G401.6 (cell line): ENCODE results near the gene GRHPR.
"Not testable (repeated sequence)": the region's sequence is repeated elsewhere in the genome, so short reads cannot be mapped to it uniquely, and the experiment has no call there.

ENCODE experiments used
- FAIRE-seq: peaks from 2 replicates; lab custom pipeline; 2012; peaks lifted over from hg19 to GRCh38; lab: Jason Lieb, UNC

The GRHPR gene

DNA sequence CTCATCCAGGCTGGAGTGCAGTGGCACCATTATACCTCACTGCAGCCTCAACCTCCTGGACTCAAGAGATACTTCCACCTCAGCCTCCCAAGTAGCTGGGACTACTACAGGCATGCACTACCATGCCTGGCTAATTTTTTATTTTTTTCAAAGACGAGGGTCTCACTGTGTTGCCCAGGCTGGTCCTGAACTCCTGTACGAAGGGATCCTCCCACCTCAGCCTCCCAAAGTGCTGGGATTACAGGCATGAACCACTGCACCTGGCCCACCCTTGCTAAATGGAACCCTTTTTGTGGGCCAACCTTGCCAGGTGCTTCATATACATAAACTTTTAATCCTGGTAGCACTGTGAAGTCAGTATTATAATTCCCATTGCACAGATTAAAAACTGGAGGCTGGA lies 1.0 kb downstream of the GRHPR start:
- no peak for FAIRE-seq

DNA sequence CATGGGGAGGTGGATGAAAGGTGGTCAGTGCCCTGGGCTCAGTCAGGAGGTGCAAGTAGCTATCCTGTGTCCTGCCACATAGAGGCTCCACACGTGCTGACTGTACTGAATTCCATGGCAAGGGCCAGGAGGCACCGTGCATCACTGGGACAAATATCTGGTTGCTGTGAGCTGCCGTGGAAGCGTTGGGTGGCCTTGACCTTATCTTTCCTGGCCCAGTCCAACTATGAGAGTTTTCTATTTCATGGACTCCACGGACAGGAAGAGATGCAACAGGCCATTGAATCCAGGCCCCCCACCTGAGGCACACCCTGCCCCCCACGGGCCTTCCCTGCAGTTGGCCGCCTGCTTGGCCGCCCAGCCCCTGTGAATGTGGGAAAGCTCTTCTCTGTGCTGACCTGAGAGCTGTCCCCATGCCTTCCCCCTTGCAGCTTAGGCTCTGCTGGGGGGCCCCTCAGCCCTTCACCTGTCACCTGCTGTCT lies 1.7 kb downstream of the GRHPR start:
- FAIRE-seq = no peak

DNA sequence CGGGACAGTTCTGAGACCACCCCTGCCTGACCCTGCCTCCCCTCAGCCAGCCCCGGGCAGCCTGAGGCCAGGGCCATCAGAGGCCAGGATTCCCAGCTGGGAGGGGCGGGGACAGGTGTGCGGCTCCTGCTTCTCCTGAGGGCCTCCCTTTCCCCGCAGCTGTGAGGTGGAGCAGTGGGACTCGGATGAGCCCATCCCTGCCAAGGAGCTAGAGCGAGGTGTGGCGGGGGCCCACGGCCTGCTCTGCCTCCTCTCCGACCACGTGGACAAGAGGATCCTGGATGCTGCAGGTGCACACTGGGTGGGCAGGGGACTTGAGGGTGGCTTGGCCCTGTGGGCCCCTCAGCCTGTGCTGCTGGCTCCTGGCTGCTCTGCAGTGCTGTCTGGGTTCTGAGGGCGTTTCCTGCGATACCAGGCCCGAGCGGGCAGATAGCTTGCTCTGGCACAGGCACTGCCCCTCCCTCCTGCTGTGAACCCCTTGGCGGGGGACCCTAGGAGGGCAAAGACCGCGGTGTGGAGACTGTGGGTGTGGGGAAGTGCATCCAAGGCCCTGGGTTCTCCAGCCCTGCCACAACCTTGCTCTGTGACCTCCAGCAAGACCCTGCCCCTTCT lies 2.3 kb downstream of the GRHPR start:
- FAIRE-seq = no peak

DNA sequence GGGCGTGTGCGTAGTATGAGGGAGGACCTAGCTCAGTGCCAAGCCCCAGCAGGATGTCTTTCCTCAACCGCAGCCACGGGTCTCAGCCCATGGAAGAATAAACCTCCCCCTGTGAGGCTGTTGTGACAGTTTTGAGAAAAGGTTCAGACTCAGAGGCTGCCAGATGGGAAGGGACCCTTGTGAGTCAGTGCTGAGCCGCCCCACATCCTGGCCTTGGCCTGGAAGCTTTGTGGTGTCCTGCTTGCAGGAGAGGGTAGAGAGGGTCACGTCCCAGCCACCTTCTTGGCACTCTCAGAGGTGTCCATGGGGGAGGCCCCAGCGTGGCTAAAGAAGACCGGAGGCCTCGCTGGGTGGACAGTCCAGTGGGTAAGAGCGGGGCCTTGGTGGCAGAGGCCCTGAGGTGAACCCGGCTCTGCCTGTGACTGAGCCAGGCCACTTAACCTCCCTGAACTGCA lies 2.8 kb downstream of the GRHPR start:
- FAIRE-seq = no peak

DNA sequence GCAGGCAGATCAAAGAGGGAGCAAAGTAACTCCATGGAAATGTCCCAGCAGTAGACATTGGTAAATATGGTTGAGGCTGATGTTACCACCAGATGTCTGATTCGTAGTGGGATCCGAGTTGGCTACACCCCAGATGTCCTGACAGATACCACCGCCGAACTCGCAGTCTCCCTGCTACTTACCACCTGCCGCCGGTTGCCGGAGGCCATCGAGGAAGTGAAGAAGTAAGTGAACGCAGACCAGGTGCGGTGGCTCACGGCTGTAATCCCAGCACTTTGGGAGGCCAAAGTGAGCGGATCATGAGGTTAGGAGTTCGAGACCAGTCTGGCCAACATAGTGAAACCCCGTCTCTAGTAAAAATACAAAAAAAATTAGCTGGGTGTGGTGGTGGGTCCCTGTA lies 3.9 kb downstream of the GRHPR start:
- not testable (repeated sequence) for FAIRE-seq

DNA sequence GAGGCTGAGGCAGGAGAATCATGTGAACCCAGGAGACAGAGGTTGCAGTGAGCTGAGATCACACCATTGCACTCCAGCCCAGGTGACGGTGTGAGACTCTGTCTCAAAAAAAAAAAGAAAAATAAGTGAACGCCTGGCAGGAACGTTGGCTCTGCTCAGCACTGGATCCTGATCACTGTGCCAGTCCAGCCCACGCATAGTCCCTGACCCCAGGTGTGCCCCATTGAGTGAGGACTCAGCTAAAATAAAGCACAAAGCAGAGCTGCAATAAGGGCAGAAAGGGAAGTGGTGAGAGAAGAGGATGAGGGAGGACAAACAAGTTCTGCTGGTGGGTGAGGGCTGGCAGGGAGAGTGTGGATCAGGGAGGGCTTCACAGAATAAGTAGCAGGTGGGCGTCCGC lies 4.3 kb downstream of the GRHPR start:
- no peak for FAIRE-seq

DNA sequence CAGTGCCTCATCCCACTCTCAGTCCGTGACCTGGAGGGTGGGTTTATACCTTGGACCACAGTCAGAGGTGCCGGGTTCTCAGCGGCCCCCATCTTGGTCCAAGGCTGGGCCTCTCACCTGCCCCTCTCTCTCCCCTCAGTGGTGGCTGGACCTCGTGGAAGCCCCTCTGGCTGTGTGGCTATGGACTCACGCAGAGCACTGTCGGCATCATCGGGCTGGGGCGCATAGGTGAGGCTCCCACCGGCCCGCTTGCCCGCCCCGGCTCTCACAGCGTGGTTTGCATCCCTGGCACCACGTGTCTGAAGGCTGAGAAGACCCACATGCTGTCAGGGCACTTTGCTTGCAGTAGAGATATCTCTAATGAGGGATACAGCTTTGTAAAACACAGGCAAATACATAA lies 5.8 kb downstream of the GRHPR start:
- no peak for FAIRE-seq

DNA sequence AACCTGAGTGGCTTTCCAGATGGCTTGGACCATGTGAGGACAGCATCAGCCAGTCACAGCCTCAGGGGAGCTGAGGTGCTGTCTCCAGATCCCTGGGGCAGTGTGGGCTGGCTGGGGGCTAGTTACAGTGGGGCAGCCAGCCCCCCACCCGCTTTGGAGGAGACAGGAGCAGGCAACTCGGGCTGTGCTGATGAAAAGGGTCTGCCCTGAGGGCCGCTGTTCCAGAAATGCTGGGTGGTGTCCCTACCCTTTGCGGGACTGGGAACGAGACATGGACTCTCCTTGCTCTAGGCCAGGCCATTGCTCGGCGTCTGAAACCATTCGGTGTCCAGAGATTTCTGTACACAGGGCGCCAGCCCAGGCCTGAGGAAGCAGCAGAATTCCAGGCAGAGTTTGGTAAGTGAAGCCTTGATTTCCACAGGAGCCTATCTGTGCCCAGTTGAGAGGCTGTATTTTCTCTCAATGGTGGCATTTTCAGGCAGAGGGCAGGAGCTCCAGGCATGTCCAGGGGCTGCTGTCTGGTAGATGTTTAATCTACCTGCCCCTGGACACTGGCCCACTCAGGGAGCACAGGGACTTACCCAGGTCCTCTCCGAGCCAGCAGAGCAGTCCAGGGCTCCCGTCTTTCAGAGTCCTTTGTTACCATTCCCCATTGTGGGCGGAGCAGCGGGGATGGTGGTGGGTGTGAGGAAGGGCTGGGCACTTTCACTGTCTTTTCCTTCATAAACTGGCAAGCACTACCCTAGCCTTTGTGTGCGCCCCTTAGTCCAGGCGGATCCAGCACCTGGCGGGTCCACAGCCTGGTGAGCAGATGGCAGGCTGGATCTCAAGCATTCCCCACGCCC lies 7.2 kb downstream of the GRHPR start:
- FAIRE-seq = no peak

DNA sequence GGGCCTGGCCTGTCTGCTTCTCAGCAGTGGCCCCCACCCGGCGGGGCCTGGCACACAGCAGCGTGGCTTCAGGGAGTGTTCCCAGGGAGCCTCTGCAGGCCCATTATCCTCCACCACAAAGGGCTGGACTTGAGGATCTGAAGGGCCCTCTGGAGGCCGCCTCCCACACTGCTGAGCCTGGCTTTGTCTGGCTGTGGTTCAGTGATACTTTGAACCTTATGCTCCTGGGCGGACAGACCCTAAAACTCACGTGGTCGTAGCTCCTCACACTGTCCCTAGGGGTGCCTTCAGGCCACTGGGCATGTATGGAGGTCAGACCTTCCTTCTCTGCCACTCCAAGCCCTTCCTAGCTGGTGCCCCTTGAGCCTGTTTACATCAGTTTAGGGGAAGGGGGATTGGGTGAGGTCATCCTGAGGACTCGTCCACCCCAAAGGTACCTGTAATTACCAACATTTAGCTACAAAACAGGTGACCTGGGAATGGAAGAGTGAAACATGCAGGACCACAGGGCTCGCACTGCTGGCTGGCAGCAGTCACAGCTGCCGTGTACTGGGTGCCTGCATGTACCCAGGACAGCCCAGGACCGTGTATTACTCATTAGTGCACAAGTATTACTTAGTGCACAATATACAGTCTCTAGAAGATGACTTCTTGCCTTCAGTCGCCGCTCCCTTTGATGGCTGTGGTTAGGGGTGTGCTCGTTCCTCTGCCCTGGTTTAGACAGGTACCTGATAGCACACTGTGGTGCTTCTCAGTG lies 8.5 kb downstream of the GRHPR start:
- FAIRE-seq = no peak

DNA sequence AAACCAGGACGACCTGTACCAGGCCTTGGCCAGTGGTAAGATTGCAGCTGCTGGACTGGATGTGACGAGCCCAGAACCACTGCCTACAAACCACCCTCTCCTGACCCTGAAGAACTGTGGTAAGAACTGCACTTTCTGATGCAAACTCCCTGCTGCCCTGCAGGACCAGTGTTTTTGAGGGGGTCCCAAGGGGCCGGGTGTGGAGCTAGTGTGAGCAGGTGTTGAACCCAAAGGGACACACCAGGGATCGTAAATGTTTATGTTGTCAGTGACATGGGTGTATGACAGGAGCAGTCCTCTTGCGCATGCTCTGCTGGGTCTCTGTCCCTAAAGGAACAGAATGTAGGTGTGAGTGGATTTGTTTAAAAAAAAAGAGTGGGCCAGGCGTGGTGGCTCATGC lies 9.5 kb downstream of the GRHPR start:
- FAIRE-seq = no peak

DNA sequence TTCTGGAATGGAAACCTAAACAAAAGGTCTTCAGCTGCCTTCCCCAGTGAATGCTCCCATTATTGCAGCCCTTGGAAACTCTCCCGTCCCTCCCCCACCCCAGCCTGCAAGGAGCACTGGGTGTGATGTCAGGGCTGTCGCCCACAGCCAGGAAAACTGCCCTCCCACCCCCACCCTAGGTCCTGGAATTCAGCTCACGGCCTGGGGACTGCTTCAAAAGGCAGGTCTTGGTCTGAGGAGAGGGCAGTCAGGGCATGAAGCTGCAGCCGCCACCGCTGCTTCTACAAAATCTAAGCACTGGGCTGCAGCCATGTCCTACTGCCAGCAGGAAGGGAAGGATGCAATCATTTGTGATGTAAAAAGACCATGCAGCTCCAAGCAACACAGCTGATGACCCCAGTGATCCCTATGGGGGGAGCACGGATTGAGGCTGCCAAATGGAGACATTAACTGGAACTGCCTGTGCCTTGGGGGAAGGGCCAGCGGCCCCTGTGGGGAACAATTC lies 11.4 kb downstream of the GRHPR start:
- no peak for FAIRE-seq

DNA sequence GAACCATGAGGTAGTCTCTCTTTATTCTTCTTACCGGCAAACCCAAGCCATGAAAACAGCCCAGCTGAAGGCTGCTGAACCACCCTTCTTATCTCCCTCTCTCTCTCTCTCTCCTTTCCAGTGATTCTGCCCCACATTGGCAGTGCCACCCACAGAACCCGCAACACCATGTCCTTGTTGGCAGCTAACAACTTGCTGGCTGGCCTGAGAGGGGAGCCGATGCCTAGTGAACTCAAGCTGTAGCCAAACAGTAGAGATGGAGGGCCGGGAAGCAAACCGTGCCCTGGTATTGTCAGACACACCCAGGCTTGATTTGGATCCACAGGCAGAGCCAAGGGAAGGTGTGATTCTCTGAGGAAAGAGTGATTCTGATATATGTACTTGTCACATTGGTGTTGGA lies 14.0 kb downstream of the GRHPR start:
- FAIRE-seq = no peak

DNA sequence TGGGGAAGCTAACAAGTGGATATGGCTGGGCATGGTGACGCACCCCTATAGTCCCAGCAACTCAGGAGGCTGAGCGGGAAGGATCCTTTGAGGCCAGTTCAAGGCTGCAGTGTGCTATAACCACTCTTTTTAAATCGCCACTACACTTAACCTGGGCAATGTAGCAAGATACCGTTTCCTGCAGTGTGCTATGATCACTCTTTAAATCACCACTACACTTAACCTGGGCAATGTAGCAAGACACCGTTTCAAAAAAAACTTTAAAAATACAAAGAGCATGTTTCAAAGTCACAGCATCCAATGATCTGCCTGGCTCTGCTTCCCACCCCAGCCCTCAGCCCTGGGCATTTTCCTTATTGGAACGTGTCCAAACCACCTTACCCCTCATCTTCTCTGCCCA lies 14.5 kb downstream of the GRHPR start:
- FAIRE-seq = no peak

DNA sequence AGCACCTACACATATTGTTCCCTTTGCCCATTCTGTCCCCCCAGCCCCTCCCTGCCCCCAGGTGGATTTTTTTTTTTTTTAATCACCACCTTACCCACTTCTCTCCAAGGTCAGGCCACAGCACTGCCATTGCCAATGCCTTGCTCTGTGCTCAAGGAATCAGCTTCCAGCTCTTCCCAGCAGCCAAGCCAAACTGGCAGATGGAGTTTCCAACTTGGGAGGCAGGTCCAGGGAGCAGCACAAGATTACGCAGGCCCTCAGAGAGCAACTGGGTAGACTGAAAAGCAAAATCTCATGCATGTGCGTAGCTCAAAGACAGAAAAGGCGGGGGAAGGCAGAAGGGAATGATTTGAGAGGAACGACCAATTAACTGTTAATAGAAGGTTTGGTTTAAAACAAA lies 15.1 kb downstream of the GRHPR start:
- no peak for FAIRE-seq

DNA sequence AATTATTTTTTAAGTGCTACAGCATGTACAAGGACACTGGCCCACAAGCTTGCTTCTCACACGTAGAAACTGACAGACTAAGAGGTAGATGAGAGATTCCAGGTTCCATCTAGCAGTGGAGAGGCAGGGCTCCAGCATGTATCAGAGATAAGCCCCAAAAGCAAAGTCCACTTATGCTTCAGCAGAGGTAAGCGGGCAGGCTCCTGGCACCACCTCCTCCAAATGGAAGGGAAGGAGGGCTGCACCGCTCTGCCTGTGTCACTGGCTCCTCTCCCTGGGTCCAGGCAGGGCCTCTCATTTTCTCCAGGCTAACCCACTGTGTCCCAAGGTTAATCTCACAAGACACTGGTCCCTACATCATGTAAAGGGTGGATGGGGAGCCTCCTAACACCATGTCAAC lies 15.9 kb downstream of the GRHPR start:
- FAIRE-seq = no peak

DNA sequence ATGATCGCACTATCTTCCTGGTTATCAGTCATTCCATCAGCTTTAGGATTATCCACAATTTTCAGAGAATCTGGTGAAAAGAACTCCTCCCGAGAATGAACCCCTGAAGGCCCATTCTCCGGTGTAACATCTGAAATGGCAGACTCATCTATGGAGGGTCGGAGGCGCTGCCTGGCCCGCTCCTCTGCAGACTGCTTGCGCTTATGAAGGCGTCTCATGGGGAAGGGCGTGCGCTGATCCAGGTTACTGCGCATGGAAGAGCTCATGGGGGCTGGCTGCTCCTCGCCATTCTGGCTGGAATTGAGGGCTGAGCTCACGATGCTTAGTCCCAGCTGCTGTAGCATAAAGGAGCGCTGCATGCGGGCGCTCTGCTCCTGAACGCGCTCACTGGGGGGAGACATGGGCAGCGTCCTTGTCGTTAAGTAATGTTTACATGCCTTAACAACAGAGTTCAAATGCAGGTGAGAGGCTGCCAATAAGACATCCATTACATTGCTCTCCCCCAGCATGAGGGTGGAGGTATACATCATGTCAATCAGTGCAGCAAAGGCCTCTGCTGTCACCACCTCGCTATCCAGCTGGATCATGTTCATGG lies 19.4 kb downstream of the GRHPR start:
- no peak for FAIRE-seq

DNA sequence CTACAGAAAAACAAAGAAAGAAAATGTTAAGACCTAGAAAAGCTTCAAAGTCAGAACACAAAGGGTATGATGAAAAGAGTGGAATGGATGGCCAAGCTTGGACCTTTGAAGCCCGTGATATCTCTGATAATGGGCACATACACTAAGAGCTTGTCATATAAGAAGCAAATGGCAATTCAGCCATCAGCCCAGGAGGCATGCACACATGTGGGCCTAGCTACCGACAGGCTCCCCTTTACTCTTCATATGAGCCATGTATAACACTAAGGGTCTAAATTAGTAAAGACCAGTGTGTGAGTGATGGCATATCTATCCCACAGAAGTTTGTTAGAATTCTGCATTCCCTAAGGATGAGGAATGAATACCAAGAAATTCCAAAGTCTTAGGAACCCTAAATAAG lies 20.1 kb downstream of the GRHPR start:
- FAIRE-seq = no peak

DNA sequence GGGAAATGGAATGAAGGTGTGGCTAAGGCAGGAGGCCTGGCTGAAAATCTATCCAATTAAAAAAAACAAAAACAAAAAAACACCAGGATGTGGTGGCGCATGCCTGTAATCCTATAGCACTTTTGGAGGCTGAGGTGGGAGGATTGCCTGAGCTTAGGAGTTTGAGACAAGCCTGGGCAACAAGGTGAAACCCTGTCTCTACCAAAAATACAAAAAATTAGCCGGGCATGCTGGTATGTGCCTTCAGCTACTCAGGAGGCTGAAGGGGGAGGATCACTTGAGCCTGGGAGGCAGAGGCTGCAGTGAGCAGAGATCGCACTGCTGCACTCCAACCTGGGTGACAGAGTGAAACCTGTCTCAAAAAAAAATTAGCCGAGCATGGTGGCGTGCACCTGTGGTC lies 21.1 kb downstream of the GRHPR start:
- no peak for FAIRE-seq

DNA sequence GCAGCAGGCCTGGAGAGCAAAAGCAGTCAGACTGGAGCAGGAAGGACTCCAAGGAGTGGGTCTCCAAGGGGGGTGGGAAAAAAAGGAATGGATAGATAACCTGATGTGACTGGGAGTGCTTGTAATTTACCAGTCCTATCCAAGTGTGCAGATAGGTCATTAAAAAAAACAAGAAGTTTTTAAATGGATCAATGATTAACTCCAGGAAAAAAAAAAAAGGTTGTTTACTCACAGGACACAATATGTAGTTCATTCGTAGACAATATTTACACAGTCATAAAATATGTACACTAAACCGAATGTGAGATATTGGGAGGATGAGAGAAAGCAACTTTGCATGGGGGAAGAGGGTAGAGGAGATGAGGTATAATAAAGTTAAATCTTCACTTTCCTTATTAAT lies 22.4 kb downstream of the GRHPR start:
- FAIRE-seq = no peak

DNA sequence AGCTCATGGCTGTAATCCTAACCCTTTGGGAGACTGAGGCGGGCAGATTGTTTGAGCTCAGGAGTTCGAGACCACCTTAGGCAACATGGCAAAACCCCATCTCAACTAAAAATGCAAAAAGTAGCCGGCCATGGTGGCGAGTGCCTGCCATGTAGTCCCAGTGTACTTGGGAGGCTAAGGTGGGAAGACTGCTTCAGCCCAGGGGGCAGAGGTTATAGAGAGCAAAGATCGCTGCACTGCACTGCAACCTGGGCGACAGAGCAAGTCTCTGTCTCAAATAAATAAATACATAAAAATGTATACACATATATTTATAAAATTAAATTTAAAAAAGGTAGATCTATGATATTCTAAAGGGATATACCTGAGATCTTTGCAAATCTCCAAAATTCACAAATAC lies 23.3 kb downstream of the GRHPR start:
- no peak for FAIRE-seq

DNA sequence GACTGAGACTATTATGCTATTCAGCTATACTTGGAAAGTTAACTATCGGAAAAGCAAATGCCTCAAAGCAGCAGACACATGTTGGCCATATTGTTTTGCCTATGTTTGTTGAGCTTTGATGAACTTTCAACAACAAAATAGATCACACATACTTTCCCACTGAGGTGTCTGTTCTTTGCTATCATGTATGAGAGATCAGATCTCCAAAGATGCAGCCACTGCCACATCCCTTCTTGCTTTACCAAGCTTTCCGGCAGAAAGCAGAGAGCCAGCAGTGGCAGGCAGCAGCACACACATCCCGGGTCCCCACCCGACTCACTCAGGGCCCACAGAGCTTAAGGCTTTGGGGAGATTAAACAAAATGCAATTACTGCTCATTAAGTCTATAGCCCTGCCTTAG lies 23.9 kb downstream of the GRHPR start:
- FAIRE-seq = no peak

DNA sequence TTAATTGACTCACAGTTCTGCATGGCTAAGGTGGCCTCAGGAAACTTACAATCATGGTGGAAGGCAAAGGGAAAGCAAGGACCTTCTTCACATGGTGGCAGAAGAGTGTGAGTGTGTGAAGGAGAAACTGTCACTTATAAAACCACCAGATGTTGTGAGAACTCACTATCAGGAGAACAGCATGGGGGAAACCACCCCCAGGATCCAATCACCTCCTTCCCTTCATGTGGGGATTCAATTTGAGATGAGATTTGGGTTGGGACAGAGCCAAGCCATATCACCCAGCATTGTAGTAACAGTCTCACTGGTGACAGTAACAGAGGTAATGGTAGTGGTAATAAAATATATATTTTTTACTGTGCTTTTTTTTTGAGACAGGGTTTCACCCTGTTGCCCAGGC lies 24.6 kb downstream of the GRHPR start:
- no peak for FAIRE-seq
